HG03575 (cell line): ENCODE measurements around the gene VAV3.

Experiments used
- ATAC-seq: cut with Tn5 transposase; IDR thresholded peaks from one replicate; pipeline ENCODE4 v1.9.1; 2021; ENCODE audit not compliant: unreplicated experiment, insufficient number of reproducible peaks, low FRiP score; ENCODE audit errors: extremely low read depth

Gene VAV3

GRCh38 chr1:107643766-107644165, 321.2 kb downstream of the VAV3 start:
- ATAC-seq, result no peak

- no peak for ATAC-seq
Observed at GRCh38 chr1:107640207-107640606, 324.8 kb downstream of the VAV3 start.

GRCh38 chr1:107637101-107637500, 327.9 kb downstream of the VAV3 start:
- no peak for ATAC-seq

- no peak for ATAC-seq
Observed at GRCh38 chr1:107633596-107633995, 331.4 kb downstream of the VAV3 start.

GRCh38 chr1:107626073-107626796, 338.7 kb downstream of the VAV3 start:
- no peak for ATAC-seq

GRCh38 chr1:107625405-107626029, 339.5 kb downstream of the VAV3 start:
- no peak for ATAC-seq

GRCh38 chr1:107623431-107623830, 341.5 kb downstream of the VAV3 start:
- no peak for ATAC-seq

- ATAC-seq, result no peak
Observed at GRCh38 chr1:107622966-107623365, 342.0 kb downstream of the VAV3 start.

- no peak for ATAC-seq
Observed at GRCh38 chr1:107622535-107622934, 342.4 kb downstream of the VAV3 start.

GRCh38 chr1:107620753-107621152, 344.2 kb downstream of the VAV3 start:
- no peak for ATAC-seq

- ATAC-seq, result no peak
Observed at GRCh38 chr1:107618539-107618938, 346.4 kb downstream of the VAV3 start.

- no peak for ATAC-seq
Observed at GRCh38 chr1:107617921-107618320, 347.1 kb downstream of the VAV3 start.

- no peak for ATAC-seq
Observed at GRCh38 chr1:107617456-107617855, 347.5 kb downstream of the VAV3 start.

- ATAC-seq, result no peak
Observed at GRCh38 chr1:107609808-107610207, 355.2 kb downstream of the VAV3 start.

- ATAC-seq, result no peak
Observed at GRCh38 chr1:107604825-107605224, 360.2 kb downstream of the VAV3 start.

GRCh38 chr1:107600607-107601160, 364.3 kb downstream of the VAV3 start:
- ATAC-seq, result no peak

GRCh38 chr1:107599220-107599619, 365.8 kb downstream of the VAV3 start:
- ATAC-seq, result no peak

- no peak for ATAC-seq
Observed at GRCh38 chr1:107597290-107597689, 367.7 kb downstream of the VAV3 start.

GRCh38 chr1:107594536-107594935, 370.4 kb downstream of the VAV3 start:
- ATAC-seq, result no peak

GRCh38 chr1:107593501-107594209, 371.3 kb downstream of the VAV3 start:
- ATAC-seq, result no peak
